GM18907 (cell line): ENCODE data around the gene CRISP3.

Experiments
- ATAC-seq: cut with Tn5 transposase; IDR thresholded peaks from one replicate; pipeline ENCODE4 v1.9.1; 2021; ENCODE audit warnings: mild to moderate bottlenecking, moderate library complexity; ENCODE audit not compliant: unreplicated experiment

Gene CRISP3

DNA sequence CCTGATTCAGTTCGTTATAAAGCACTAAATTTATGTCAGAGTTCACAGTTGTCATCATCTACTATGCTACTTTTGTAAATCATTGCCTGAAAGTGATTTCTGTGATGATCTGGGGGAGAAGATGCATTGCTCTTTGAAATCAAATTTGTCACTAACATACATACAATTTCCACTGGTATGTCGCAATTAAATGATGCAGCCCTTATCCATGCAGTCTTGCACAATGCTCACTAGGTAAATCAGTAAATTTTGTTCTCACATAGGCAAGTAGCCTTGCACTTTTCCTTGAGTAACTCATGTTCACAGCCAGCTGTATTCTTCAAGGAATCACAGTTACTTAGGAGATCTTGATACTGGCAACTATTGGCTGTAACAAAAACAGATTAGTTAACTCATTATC is 51.7 kb downstream of the CRISP3 start:
- no peak for ATAC-seq
